GM21528 (cell line): ENCODE measurements around the gene FAM72C.
"Not testable (repeated sequence)": the region's sequence is repeated elsewhere in the genome, so short reads cannot be mapped to it uniquely, and the experiment has no call there.

ENCODE experiments used
- ATAC-seq: cut with Tn5 transposase; IDR thresholded peaks from one replicate; pipeline ENCODE4 v1.9.1; 2021; ENCODE audit warnings: mild to moderate bottlenecking, moderate library complexity; ENCODE audit not compliant: unreplicated experiment, low FRiP score

Gene FAM72C

DNA sequence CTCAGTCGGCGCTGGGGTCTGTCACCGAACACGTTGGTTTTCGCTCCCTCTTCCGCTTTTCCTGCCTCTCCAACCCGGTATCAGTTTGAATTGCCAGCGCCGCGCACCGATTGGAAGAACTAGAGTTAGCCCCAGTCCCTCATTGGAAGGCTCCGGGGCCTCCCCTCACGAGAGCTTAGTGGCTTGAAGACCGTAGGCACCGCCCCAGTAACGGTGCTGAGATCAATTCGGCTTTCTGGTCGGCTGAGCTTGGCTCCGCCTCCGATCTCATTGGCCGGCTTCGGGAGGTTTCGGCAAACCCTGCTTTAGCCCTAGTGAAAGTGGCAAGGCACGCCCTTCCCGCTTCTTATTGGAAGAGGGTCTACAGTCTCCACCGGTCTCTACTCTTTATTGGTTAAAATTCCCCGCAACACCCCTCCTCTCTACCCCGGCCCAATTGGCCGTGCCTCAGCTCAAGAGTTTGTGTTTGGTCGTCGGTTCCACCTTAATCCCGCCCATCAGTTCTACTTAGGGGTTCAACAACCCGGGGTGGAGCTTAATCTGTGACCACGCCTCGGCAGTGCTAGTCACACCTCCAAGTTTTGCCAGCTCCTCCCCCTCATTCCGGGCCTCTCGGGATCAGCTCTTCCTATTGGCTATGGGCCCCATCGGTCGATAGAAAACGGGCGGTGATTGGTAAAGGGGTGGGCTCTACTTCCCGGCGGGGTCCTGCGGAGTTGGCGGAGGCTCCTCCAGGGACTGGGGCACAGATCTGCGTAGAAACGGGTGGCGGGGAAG lies at the start of gene FAM72C:
Gene FAM72C, minus strand, starts transcription at position 63 of the 777 bp plus-strand sequence. CDS start 845 bp downstream, outside the sequence.
- ATAC-seq: peak; percentile 84

DNA sequence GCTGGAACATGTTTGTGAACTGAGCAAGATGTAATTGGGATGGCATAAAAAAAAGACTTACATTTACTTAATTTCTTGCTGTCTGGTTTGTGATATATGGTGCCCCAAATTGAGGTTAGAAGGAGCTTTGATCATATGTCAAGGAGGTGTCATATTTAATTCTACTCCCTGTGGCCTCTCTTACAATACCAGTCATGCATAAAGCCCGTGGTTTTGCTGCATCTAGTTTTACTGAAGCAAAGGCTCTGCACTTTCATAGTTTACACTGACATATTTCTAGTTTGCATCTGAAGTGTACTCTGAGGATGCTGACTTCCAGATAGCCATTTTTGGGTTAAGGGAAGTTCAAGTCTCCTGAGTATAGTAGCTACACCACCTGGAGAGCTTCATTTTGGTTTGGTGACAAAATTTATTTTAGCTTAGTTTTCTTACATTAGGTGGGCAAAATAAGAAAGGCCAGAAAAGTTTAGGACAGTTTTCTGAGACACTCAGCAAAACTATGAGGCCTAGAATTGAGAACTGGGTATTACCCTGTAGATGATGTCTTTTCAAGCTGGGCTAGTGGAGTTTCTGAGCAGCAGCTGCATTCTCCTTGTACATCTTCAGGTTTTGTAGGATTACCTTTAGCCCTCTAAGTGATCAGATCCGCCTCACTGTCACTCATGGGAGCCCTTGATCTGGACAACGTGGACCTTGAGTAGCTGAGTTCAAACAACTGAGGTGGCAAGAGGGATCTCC lies 48.4 kb upstream of the FAM72C start:
- ATAC-seq: not testable (repeated sequence)

DNA sequence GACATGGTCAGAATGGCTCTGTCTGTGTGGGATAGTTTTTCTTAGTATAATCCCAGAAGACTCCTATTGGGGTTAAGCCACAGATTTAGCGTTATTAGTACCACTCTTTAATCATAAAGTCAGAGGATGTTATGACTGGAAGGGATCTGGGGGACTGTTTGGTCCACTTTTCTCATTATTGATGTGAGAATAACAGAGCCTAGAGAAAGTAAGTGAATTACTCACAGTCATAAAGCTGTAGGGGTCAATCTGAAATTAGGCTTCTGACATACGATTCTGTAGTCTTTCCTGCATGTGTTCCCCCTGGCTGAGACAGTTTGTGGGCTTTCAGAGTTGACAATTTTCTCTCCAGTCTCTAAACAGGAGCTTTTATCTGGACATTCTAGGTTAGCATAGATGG lies 47.3 kb upstream of the FAM72C start:
- ATAC-seq: not testable (repeated sequence)

DNA sequence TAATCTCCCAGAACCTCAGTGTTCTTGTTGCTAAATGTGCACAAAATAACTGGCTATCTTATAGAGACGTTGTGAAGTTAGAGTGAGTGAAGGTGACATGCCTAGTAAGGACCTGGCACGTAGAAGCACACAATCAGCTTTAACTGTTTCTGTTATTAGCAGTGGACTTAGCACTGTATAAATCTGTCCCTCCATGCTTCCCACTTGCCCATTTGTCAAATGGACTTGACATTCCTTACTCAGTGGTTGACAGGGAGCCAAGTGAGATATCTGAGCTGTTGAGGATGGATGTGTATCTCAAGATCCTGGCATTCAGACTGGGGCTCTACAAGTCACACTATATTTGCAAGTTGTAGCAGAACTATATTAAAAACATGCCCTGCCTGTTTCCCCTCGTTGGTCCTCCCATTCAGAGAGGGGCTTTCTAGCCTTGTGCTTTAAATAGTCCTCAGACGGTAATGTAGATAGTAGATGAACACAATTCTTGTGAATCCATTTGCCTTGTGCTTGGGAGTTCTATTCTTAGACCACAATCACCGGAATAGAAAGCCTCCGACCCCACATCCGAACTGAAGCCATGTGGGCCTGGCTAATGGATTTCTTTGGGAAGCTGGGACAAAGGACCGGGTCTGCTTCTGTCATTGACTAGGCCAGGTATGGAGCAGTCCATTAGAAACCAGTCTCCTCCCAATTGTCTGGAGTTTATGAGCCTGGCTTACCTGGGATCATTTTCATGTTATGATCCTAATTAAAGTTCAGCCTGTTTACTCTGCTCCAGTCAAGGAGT lies 43.6 kb upstream of the FAM72C start:
- not testable (repeated sequence) for ATAC-seq

DNA sequence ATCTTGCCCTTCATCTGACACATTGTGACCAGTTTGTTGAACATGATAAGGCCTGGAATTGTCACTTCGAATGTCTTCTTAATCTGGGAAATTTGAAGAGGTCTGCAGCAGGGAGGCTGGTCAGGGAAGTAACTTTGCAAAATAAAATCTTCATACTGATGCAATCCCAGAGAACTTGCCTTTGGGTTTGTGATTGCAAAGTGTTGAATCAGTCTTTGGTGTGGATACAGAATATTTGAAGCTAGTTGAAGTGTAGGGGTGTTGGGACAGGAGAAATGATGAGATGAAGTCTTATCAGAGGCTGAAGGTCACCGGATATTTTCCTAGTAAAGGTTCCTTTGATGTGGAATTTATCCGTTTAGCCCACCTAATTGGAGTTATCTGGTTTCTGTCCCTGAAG lies 42.7 kb upstream of the FAM72C start:
- not testable (repeated sequence) for ATAC-seq

DNA sequence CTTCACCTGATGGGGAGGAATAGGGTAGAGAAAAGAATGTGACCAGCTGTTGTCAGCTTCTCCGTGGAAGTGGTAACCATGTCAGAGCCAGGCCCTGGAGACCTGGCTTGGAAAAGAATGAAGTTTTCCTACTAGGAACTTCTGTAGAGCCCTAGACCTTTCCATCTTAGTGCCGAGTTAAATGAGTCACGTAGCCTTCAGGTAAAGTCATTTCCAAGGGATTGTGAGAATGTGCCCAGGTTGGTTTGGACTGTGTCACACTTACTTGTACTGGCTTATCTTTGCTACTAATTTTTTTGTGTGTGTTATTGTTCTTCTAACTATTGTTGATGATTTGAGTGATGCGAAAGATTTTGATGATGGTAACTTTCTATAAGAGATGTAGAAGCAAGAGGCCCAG lies 42.3 kb upstream of the FAM72C start:
- not testable (repeated sequence) for ATAC-seq

DNA sequence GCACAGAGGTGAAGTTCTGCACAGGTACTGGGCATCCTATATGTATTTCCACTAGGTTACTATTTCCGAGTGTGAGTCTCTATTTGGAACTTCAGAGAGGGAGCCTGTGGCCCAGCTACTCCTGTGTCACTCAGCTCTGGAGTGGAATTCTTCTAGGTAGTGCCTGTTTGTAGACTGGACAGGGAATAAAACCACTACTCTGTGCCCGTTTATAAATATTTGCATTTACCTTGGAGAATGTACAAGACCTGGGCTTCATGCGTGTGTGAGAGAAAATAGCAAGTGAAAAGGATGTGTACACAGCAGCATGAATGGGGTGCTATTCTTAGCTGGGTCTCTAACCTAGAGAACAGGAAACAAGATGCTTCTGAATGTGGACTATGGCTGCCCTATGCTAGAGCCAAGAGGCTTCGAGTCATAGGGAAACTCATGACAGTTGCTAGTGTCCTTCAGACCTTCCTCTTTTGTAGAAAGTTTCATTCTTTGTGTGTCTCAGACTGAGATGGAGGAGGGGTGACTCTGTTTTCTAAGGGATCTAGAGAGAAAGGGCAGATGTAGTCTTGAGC lies 40.5 kb upstream of the FAM72C start:
- ATAC-seq: peak; percentile 99

DNA sequence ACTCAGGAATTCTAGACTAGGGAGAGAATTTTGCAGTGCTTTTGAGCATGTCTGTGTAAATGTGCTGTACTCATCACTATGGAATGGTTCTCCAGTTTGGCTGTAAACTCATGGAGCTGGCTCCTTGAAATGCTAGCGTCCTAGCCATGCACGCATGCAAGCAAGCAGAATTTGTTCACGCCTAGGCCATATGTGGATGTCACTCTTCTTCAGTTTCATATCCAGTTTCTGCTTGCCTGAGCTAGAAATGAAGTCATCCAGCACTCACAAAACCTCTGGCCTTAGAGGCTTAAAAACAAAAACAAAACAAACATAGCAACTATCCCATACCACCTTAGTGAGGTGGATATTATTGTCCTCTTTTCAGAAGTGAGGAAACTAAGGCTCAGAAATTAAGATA lies 37.6 kb upstream of the FAM72C start:
- ATAC-seq: peak; percentile 53

DNA sequence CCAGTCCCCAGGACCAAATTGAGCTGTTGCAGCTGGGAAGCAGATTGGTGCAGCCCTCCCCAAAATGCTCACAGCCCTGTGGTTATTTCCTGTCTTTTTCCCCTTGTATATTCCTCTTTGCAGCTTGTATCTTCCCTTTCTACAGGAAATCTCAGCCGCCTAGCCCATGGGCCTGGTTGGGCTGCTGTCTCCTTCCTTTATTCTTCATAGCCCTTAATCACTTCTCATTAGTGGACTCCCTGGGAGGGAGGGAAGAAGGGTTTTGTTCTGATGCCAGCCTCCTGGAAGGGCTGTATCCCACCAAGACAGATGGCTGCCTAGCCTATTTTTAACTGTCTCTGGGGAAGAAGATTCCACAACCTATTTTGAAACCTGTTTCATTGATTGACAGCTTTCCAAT lies 32.5 kb upstream of the FAM72C start:
- not testable (repeated sequence) for ATAC-seq

DNA sequence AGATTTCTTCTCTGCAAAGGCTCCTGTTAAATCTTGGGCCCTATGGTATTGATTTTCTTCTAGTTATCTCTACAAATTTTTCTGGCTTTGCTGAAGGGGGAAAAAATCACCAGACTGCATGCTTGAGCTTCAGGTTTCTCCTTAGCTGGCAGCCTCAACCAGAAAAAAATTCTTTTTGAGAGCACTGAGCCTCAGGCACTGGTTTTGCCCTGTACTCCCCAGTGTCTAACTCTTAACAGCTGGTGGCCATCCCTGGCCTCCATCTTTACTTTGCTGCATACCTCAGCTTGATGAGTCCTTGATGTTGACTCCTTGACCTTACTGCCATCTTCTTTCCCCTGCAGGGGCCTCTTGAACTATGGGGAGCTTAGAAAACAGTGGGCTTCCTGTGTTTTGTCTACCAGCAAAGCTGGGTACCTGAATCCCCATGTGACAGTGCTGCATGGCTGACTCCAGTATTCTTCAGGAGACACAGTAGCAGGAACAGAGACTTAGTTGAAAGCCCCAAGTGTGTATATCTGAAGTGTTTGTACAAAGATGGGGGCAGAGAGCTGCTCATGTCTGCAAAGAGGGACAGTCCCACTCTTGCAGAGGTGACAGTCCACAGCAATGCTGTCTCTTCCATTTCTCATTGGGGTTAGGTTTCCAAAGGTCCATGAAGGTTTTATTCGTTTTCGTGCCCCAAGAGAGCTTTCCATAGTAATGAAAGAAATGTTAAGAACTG lies 31.7 kb upstream of the FAM72C start:
- not testable (repeated sequence) for ATAC-seq

DNA sequence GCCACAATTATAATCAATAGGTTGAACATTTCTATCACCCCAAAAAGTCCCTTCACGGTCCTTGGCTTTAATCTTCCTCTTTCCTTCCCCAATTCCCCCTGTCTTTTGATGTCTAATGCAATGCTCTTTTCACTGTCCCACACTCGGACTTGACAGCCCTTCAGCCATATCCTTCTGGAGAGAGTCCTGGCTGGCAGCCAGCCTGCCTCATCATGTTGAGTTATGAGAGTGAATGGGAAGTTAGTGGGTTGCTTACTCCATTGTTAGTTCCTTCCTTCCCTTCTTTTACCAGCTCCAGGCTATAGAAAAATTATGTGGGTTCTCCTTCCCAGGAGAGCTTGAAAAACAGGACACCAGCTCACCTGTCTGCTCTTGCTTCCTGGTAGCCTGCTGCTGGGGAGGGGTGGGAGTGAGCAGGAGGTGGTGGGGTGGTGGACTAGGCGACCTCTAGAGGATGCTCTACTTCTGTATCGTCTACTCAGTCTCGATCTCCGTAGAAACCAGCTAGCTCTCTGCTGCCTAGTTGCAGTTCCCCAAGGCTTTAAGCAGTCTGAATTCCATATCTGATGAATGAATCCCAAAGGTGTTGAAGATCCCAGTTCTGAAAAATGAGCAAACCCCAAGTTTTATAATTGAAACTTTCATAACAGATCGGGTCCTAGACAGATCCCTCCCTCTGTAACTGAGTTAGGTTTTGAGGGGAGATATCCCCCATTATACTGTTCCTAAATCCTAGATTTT lies 30.5 kb upstream of the FAM72C start:
- not testable (repeated sequence) for ATAC-seq

DNA sequence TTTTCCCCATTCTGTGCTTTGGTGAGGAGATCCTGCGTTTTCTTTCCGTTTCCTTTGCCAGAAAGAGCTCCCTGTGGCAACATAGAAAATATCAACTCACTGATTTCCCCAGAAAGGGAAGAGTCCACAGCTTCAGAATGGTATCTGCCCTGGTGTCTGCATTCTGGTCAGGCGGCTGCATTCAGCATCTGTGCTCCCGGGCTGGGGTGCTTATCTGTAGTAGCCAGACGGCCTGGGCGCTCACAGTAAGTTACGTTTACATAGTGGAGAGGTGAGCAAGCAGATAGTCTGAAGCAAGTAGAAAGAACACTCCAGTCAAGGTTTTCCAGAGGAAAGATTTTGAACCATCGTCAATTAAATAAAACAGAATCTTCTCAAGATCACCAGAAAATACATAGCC lies 29.3 kb upstream of the FAM72C start:
- ATAC-seq: not testable (repeated sequence)

DNA sequence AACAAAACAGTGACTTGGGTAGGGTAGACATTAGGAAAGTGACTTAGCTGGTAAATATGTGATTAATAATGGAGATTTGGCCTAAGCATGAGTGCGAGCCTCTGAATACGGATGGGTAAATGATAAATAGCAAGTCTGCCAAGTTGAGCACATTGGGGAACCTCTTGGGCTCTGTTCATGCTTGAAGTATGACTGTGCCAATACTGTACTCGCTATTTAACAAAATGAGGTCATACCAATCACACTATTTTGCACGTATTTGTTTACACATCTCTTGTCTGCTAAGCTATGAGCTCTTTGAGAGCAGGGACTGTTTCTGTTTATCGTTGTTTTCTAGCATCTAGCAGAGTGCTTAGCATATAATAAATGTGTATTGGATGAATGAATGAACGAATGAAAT lies 24.2 kb upstream of the FAM72C start:
- not testable (repeated sequence) for ATAC-seq

DNA sequence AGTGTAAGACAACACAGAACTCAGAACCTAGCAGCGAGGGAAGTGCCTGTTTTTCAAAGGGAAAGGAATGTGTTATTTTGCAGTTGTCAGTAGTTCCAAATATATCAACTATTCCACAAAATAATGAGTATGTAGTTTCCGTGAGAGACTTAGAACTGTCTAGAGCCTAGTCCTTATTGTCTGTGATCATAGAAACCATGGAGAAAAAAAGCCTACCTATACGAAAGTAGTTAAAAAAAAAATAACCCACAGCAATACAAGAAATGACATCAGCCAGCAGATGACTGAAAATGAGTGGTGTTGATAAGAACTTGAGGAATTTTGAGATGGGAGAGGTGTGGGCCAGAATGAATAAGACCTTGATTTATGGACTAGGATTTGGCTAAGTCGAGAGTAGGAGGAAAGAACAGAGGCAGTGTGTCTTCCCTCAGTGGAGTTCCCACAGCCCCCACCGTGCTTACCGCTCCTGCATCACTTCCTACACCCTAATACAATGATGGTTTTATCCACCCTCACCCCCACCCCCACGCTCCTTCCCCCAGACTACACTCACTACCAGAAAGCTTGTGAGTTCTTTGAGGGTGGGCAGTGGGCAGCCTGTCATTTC lies 21.6 kb upstream of the FAM72C start:
- ATAC-seq: not testable (repeated sequence)

DNA sequence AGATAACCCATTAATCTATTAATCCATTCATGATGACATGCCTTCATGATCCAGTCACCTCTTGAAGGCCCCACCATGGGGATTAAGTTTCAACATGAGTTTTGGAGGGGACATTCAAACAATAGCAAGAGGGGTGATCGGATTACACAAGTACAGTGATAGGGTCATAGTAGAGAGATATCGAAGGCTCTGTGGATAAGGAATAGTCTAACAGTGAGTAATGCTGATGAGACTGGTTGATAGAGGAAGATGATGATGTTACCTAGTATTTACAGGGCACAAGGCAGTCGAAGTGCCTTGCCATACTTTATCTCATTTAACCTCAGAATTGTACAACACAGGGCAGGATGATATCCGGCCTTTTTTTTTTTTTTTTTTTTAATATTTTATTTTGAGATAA lies 18.9 kb upstream of the FAM72C start:
- ATAC-seq: not testable (repeated sequence)

DNA sequence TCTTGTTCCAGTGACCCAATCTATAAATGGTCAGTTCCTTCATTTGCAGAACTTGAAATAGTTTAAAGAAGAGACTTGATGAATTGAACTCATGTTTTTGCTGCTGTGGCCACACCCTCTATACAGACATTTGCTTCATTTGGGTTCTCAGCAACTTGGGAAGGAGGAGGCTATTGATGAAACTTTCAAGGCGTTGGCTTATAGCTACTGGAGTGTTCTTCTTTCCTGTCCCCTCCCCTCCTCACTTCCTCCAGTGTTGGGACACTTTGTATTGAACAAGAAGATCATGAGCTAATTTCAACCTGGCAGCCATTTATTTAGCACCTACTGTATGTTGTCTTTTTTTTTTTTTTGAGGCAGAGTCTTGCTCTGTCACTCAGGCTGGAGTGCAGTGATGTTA lies 17.9 kb upstream of the FAM72C start:
- ATAC-seq: not testable (repeated sequence)

DNA sequence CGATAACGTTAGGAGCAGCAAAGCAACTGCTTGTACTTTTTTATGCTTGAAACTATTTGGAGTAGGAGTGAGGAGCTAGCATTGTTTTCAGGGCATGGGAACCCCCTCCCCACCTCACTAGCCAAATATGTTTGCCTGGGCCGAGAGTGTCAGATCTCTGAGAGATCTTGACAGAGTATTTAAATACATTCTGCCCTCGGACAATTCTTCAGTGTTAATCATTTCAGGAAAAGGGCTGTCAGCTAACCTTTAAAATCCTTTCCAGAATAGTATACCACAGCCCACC lies 17.6 kb upstream of the FAM72C start:
- ATAC-seq: not testable (repeated sequence)

DNA sequence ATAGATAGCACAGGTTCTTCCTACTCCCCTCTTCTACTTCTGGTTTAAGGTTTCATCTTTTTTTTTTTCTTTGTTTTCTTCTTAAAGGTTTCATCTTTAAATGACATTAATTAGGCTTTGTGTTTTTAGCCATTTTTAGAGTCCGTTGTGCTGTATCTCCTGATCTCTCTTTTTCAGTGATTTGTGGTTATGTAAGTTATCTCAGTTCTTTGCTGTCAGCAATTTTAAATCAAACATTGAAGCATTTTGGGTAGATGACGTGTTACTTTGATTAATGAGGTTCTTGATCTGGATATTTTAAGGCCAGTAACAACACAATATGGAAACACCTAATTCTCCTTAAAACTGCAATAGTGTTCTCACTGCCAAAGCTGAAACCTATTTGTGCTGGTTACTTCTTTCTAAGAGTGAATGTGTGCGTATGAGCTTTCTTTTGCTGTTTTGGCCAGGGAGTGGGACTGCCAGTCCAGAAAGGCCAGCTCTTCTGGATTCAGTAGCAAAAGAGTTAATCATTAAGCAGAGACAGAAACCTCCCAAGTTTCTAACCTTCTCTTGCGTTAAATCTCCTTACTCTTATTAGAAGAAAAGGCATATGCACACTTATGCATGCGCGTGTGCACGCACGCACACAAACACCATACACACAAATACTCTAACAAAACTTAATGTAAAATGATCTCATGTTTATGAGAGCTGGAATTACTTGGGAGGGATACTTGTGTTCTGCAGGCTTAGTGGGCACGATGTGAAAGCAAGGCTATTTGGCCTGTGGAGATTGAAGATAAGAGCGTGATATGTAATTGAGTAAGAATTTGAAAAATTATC lies 17.0 kb upstream of the FAM72C start:
- not testable (repeated sequence) for ATAC-seq
